IMR-90 (cell line): ENCODE data around the gene DPP6.

Experiments
- BHLHE40 ChIP-seq: fragments of 150-350 bp; IDR thresholded peaks from 2 replicates; pipeline ENCODE4 v1.6.1; 2016; ENCODE audit warnings: mild to moderate bottlenecking, low read depth, low read length
- POLR2A ChIP-seq: IDR thresholded peaks from 2 replicates; pipeline ENCODE4 v1.6.1; 2012; ENCODE audit warnings: mild to moderate bottlenecking, low read depth, low read length
- TF ChIP-seq, protein P1 (sequence below): conservative IDR thresholded peaks from 2 replicates; pipeline ENCODE4 v1.5.1; 2012; ENCODE audit warnings: mild to moderate bottlenecking, low read depth, low read length, improper control_type of control experiment

DNA sequence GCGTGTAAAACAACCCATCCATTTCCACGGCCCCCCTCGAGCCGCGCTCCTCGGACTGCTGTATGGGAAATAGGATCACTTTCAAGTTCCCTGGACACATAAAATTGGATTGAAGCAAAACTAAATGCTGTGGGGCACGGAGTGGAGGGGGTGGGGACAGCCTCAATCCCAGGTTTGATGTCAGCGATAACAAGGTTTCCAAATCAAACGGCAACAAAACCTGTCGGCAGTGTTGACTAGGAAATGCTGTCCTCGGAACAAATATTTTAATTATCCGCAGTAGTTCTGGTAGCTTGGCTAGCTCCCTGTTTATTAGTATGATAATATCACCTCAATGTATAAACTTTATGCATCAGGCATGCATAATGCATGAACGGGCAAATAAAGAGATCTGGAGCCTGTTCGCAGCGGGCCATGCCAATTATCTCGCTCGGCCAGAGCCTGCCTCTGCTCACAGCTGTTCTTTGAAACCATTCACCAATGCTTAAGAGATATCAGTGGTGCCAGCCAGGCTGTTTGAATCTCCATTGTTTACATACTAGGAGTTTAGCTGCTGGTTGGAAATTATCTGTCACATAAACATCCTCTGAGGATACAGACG is 789.6 kb downstream of the DPP6 start:
- TF ChIP-seq, protein P1, sequence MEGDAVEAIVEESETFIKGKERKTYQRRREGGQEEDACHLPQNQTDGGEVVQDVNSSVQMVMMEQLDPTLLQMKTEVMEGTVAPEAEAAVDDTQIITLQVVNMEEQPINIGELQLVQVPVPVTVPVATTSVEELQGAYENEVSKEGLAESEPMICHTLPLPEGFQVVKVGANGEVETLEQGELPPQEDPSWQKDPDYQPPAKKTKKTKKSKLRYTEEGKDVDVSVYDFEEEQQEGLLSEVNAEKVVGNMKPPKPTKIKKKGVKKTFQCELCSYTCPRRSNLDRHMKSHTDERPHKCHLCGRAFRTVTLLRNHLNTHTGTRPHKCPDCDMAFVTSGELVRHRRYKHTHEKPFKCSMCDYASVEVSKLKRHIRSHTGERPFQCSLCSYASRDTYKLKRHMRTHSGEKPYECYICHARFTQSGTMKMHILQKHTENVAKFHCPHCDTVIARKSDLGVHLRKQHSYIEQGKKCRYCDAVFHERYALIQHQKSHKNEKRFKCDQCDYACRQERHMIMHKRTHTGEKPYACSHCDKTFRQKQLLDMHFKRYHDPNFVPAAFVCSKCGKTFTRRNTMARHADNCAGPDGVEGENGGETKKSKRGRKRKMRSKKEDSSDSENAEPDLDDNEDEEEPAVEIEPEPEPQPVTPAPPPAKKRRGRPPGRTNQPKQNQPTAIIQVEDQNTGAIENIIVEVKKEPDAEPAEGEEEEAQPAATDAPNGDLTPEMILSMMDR: no peak
- TF ChIP-seq BHLHE40: no peak
- no peak for TF ChIP-seq POLR2A
